ENCODE results near the gene PLA2G6.

The PLA2G6 gene

GRCh38 chr22:38129021-38129420 is 52.6 kb downstream of the PLA2G6 start:
- Histone ChIP-seq H3K27me3 (ENCODE audit: insufficient read depth, low read depth) (no peaks in the 10 kb centered on the region), H2AFZ (ENCODE audit: low read depth) (no peak overlapping the region), H3K4me3 (IDR thresholded peaks at IDR 0.05; ENCODE audit: insufficient read depth, low read depth, low read length) (no peak overlapping the region), H3K79me2 (ENCODE audit: insufficient read depth, low read depth) (no peaks in the 10 kb centered on the region), H3K4me2 (no peak overlapping the region), H3K36me3 (ENCODE audit: insufficient read depth) (no peaks in the 10 kb centered on the region), H3K9ac (no peak overlapping the region), H4K20me1 (ENCODE audit: insufficient read depth) (no peaks in the 10 kb centered on the region), H3K4me1 (ENCODE audit: low read depth, poor library complexity, severe bottlenecking) (peaks cover 8% of the 10 kb centered on the region), H3K27ac (no peak overlapping the region)
- TF ChIP-seq CTCF (conservative IDR thresholded peaks at IDR 0.05; ENCODE audit: low read depth, low read length): no peak

- H3K4me1 ChIP-seq (ENCODE audit: low read depth, poor library complexity, severe bottlenecking): peaks cover 12% of the 10 kb centered on the region
- H2AFZ ChIP-seq (ENCODE audit: low read depth): no peak overlapping the region
- no peaks in the 10 kb centered on the region for H3K79me2 ChIP-seq (ENCODE audit: insufficient read depth, low read depth)
- H3K9ac ChIP-seq: no peak overlapping the region
- no peak overlapping the region for H3K4me2 ChIP-seq
- no peak for TF ChIP-seq CTCF (conservative IDR thresholded peaks at IDR 0.05; ENCODE audit: low read depth, low read length)
- H3K27me3 ChIP-seq (ENCODE audit: insufficient read depth, low read depth): no peaks in the 10 kb centered on the region
- no peak overlapping the region for H3K27ac ChIP-seq
- no peaks in the 10 kb centered on the region for H4K20me1 ChIP-seq (ENCODE audit: insufficient read depth)
- H3K36me3 ChIP-seq (ENCODE audit: insufficient read depth): no peaks in the 10 kb centered on the region
- H3K4me3 ChIP-seq (IDR thresholded peaks at IDR 0.05; ENCODE audit: insufficient read depth, low read depth, low read length): no peak overlapping the region
These were observed 53.8 kb downstream of the PLA2G6 start for GRCh38 chr22:38127869-38128268.

- Histone ChIP-seq H3K4me1 (ENCODE audit: low read depth, poor library complexity, severe bottlenecking) (peaks cover 17% of the 10 kb centered on the region), H2AFZ (ENCODE audit: low read depth) (no peak overlapping the region), H3K4me2 (no peak overlapping the region), H3K36me3 (ENCODE audit: insufficient read depth) (no peaks in the 10 kb centered on the region), H3K79me2 (ENCODE audit: insufficient read depth, low read depth) (no peaks in the 10 kb centered on the region), H3K4me3 (IDR thresholded peaks at IDR 0.05; ENCODE audit: insufficient read depth, low read depth, low read length) (no peak overlapping the region), H3K9ac (no peak overlapping the region), H4K20me1 (ENCODE audit: insufficient read depth) (no peaks in the 10 kb centered on the region), H3K27me3 (ENCODE audit: insufficient read depth, low read depth) (no peaks in the 10 kb centered on the region), H3K27ac (no peak overlapping the region)
- TF ChIP-seq CTCF (conservative IDR thresholded peaks at IDR 0.05; ENCODE audit: low read depth, low read length): no peak
These were observed 54.5 kb downstream of the PLA2G6 start for GRCh38 chr22:38126928-38127668.

- Histone ChIP-seq H3K79me2 (ENCODE audit: insufficient read depth, low read depth) (no peaks in the 10 kb centered on the region), H3K4me1 (ENCODE audit: low read depth, poor library complexity, severe bottlenecking) (peaks cover 9% of the 10 kb centered on the region), H3K9ac (no peak overlapping the region), H2AFZ (ENCODE audit: low read depth) (no peak overlapping the region), H3K4me2 (no peak overlapping the region), H3K27me3 (ENCODE audit: insufficient read depth, low read depth) (no peaks in the 10 kb centered on the region), H3K27ac (no peak overlapping the region), H3K4me3 (IDR thresholded peaks at IDR 0.05; ENCODE audit: insufficient read depth, low read depth, low read length) (no peak overlapping the region), H3K36me3 (ENCODE audit: insufficient read depth) (no peaks in the 10 kb centered on the region), H4K20me1 (ENCODE audit: insufficient read depth) (no peaks in the 10 kb centered on the region)
- TF ChIP-seq CTCF (conservative IDR thresholded peaks at IDR 0.05; ENCODE audit: low read depth, low read length): no peak
These were observed 55.9 kb downstream of the PLA2G6 start for GRCh38 chr22:38125751-38126201.
